HCEC 1CT (cell line): Measurements from ENCODE around the gene CAMK1G.
A peak's percentile ranks its signal among the peaks of the same experiment; 100 is the strongest.

Experiments
- DNase-seq: peaks from one replicate; pipeline ENCODE4 v3.0.0-alpha.2; 2017

The CAMK1G gene

GRCh38 chr1:209601809-209602657 is 18.5 kb downstream of the CAMK1G start:
- peak; percentile 56 for DNase-seq

DNA sequence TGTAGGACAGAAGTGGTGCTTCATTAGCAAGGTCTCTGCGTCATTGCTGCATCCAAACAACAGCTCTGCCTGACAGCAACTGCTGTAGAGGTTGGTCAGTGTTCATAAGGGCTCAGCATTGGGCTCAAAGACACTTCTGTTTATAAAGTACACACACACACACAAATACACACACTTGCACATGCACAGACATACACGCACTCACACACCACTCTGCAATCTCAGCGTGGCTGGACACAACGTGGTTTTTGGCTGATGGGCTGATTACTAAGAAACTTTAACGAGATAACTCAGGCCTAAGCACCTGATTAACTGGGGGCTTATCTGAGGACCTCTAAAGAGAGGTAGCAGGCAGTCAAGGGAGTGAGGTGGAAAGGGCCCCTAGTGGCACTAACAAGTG is 20.4 kb downstream of the CAMK1G start:
- DNase-seq = no peak

GRCh38 chr1:209607102-209607794 is 23.7 kb downstream of the CAMK1G start:
- peak; percentile 34 for DNase-seq

- DNase-seq = no peak
These were observed 24.3 kb downstream of the CAMK1G start for GRCh38 chr1:209607795-209608178.

- DNase-seq = no peak
These were observed 25.7 kb downstream of the CAMK1G start for GRCh38 chr1:209609041-209609790.

- DNase-seq = no peak
These were observed 26.5 kb downstream of the CAMK1G start for GRCh38 chr1:209609791-209610630.

DNA sequence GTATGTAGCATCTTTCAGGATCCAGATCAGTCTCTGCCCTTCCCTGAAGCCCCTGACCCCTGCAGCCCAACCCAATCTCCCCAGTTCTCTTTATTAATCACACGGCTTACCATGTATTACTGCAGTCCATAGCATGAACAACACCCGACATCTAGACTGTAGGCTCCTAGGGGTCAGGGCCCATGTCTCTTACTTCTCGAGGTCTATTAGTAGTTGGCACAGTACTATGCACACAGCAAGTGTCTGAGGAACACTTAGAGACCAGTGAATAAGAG is 27.1 kb downstream of the CAMK1G start:
- no peak for DNase-seq

GRCh38 chr1:209611771-209612570 is 28.5 kb downstream of the CAMK1G start:
- DNase-seq = no peak

GRCh38 chr1:209612646-209613399 is 29.3 kb downstream of the CAMK1G start:
- no peak for DNase-seq

DNA sequence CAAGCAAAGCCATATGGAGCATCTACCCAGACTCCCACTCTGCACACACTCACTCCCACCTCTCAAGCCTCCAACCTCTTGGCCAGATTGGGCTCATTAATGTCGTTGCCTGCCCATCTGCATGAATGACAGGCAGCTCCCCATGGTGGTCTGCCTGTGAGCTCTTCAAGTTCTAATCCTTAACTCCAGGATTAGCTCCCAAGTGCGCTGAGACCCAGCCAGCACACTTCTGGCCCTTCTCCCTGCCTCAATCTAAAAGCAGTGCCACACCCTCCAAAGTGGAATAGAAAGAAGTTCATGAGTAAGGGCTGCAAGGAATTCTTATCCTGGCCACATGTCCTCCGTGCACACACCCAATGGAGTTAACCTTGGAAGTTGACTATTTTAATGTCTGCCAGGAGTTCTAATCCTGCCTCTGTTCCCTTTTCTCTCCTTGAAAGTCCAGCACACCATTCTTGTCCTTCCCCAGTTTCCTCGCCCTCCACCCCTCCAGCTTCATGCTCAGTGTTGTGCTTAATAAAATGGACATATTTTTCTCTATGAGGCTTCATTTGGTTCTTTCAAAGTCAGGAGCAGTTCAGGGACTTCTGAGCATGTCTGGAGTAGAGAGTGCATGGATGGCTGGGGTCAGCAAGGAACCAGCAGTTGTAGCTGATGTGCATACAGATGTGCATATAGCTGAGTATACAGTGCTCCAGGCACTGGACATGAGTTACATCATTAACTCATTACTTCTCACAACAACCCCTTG is 30.1 kb downstream of the CAMK1G start:
- no peak for DNase-seq

- no peak for DNase-seq
These were observed 30.6 kb downstream of the CAMK1G start for GRCh38 chr1:209614151-209614420.

- DNase-seq = no peak
These were observed 31.4 kb downstream of the CAMK1G start for GRCh38 chr1:209614906-209615305.

DNA sequence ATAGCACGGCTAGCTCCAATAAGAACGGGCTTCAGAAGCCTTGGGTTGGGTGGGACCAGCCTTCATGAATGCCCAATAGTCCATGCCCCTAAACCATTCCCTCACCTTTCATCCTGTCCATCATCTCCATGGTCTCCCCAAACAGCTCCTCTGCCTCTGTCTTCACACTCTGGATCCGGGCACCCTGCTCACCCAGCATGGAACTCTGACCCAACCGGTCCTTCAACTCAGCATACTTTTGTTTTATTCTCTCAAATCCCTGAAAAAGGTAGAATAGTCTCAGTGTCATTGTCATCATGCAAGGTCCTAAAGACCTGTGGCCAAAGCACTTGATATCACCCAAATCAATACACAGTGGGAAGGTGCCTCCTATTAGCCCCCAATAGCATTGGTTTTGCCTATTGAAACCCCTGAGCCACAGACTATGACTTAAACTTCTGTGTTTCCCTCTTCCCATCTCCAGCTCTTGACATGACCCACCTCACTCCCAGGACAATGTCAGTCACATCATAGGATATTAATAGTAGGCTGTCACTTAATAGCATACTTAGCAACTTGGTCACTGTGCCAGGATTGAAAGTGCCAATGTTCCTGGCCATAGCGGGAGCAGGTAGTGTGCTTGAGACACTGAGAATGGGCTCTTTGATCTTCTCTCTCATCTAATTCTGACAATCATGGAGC is 33.0 kb downstream of the CAMK1G start:
- DNase-seq = no peak

GRCh38 chr1:209617047-209617673 is 33.6 kb downstream of the CAMK1G start:
- no peak for DNase-seq

- DNase-seq = no peak
These were observed 34.2 kb downstream of the CAMK1G start for GRCh38 chr1:209617755-209618154.

DNA sequence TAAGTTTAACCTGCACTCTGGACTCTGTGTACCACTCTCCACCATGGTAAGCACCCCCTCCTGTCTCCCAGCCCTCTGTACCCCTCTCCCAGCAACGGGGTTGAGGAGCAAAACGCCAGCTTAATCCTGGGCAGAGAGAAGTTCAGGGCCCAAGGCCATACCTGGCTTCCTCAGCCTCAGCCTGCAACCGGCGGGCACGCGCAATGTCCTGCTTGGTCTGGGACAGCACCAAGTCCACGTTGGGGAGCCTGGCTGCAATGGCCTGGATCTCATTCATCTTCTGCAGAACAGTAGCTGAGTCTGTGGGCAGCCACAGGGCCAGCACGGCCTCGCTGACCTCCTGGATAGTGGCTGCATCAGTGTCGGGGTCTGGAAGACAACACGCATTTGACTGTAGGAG is 34.8 kb downstream of the CAMK1G start:
- DNase-seq = no peak

DNA sequence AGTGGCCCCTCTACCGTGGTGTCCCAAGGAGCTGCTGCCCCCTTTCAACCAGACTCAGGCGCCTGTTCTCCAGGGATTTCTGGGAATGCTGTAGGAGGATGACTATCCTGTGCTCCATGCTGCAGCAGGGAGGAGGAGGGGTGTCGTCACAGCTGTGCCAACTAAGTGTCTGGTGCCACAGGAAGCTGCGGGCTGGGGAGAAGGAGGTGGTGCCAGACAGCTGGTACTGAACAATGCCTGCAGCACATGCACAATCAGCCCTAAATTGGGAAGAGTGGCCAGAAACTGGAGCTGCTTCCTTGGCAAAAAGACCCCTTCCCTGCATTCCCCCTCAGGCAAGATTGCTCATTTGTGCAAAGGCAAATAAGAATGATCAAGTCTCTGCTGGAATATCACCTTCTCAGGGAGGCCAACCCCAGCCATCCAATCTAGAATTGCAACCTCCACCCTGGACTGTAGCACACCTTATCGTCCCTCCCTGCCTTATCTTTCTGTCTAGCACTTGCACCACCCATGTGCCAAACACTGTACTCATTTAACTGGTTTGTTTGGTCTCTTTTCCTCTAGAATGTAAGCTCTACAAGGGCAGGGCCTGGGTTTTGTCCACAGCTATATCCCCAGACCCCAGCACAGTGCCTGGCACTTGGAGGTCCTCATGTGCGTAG is 35.4 kb downstream of the CAMK1G start:
- no peak for DNase-seq

- DNase-seq = no peak
These were observed 36.4 kb downstream of the CAMK1G start for GRCh38 chr1:209619696-209620486.
